Activated CD8-positive, alpha-beta memory T cell treated with anti-CD3 and anti-CD28 coated beads, Interleukin-2, amount 50 U/mL, for 1 hour (primary cell): ENCODE results near the gene POLH.
A peak's percentile ranks its signal among the peaks of the same experiment; 100 is the strongest.
"Not testable (repeated sequence)": the region's sequence is repeated elsewhere in the genome, so short reads cannot be mapped to it uniquely, and the experiment has no call there.

ENCODE experiments used
- DNase-seq: peaks from one replicate; pipeline ENCODE4 v3.0.0-alpha.2; 2020; ENCODE audit errors: extremely low read depth

The POLH gene

GRCh38 chr6:43630980-43631619, 55.1 kb downstream of the POLH start:
- no peak for DNase-seq

GRCh38 chr6:43633002-43633401, 57.0 kb downstream of the POLH start:
- DNase-seq: not testable (repeated sequence)

DNA sequence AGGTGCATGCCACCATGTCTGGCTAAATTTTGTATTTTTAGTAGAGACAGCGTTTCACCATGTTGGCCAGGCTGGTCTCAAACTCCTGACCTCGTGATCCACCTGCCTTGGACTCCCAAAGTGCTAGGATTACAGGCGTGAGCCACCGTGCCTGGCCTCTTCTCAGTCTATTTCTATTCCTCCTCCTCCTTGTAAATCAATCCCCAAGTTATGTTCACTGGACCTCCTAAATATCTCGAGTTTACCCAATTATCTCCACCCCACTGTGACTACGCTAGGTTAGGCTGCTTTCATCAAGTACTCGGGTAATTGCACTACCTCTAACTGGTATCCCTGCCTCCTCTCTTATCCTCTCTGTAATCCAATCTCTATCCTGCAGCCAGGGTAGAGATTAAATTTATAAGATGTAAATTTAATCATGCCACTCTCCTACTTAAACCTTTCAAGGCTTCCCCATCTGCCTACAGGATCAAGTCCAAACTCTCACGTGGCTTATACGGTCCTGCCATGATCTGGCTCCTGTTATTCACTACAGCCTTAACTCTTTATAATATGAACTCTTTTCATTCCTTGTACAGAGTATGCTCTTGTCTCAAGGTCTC, 58.8 kb downstream of the POLH start:
- DNase-seq: no peak

- DNase-seq: peak; percentile 46
Observed at GRCh38 chr6:43635387-43636307, 59.7 kb downstream of the POLH start, which contains the start of gene MAD2L1BP. TSS of gene MAD2L1BP (plus strand) at chr6:43635840. CDS start at chr6:43635876, 36 bp downstream.

DNA sequence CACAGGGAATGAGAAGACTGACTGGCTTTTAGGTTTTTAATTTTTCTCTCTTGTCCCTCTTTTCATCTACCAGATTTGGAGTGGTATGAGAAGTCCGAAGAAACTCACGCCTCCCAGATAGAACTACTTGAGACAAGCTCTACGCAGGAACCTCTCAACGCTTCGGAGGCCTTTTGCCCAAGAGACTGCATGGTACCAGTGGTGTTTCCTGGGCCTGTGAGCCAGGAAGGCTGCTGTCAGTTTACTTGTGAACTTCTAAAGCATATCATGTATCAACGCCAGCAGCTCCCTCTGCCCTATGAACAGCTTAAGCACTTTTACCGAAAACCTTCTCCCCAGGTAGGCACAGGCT, 60.3 kb downstream of the POLH start:
- DNase-seq: no peak

- no peak for DNase-seq
Observed at GRCh38 chr6:43639984-43640800, 64.2 kb downstream of the POLH start.

DNA sequence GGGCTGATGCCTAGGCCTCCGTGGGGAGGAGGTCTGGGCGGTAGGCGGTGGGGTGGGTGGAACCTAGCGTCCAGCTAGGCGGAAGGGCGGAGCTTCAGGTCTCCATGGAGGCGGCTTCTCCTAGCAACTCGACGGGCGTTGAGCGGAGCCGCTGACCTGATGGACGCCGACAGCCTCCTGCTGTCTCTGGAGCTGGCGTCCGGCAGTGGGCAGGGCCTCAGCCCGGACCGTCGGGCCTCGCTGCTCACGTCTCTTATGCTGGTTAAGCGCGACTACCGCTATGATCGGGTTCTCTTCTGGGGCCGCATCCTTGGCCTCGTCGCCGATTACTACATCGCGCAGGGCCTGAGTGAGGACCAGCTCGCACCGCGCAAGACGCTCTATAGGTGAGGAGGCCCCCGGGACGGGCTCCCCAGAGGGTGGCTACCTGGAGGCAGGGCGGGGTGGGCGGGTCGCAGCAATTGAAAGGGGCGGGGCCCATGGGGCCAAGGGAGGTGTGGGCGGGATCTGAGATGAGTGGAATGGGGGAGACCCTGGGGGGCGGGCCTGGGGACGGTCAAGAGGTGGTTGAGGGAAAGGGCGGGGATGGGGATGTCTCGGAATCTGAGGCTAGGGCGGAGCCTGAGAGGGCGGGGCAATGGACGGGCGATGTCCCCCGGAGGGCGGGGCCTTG, 69.1 kb downstream of the POLH start, which contains the start of gene RSPH9:
Gene RSPH9 (plus strand): TSS at position 97 of the 673 bp plus-strand sequence. CDS start 63 bp downstream, at position 160.
- DNase-seq: no peak

DNA sequence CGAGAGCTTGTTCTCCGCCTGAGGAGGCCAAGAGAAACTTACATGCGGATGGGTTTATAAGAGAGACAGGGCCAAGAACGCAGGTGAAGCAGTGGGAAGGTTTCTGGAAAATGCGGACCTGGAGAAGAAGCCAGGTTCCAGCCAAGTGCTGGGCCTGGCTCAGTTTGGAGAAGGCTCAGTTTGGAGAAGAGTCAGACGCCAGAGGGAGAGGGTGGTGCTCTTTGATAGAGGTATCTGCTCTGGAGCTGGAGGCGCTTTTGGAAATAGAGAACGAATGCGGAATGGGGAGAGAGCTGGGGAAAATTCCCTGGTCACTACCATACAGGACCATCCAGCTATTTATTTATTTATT, 69.6 kb downstream of the POLH start:
- no peak for DNase-seq

DNA sequence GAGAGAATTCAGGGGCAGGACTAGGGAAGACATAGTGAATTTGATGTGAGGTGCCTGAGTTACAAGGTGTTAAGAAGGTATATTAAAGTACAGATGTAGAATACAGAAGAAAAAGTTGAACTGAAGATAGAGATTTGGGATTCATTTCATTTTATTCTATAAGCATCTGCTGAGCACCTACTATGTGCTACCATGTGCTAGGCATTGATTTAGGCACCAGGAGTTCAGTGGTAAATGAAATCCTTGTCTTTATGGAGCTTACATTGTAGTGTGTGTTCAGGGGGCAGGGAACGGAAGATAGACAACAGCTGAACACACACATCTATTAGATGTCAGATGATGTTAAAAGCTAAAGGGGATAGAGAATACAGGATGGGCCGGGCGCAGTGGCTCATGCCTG, 71.6 kb downstream of the POLH start:
- no peak for DNase-seq

GRCh38 chr6:43648248-43648647, 72.3 kb downstream of the POLH start:
- DNase-seq: no peak

GRCh38 chr6:43652822-43653221, 76.8 kb downstream of the POLH start:
- not testable (repeated sequence) for DNase-seq

DNA sequence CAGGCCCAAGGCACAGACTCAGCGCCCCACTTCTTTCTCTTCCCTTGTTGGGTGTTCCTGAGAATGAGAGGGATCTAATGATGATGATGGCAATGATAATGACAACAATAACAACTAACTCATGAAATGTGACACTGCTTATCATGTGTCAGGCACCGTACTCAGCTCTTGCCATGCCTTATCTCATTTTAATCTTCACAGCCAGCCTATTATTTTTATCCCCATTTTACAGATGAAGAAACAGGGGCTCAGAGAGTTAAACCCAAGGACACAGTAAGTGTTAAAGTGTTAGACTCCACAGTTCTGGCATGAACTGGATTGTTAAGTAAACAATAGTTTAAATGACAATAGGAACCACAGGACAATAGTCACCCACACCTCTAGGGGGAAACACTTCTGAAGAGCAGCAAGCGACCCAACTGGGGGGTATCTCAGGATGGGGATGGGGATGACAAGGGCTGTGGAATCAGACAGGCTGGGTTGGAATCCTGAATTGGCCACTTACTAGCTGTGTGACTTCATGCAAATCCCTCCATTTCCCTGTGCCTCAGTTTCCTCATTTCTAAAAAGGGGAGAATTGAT, 81.3 kb downstream of the POLH start:
- DNase-seq: no peak

DNA sequence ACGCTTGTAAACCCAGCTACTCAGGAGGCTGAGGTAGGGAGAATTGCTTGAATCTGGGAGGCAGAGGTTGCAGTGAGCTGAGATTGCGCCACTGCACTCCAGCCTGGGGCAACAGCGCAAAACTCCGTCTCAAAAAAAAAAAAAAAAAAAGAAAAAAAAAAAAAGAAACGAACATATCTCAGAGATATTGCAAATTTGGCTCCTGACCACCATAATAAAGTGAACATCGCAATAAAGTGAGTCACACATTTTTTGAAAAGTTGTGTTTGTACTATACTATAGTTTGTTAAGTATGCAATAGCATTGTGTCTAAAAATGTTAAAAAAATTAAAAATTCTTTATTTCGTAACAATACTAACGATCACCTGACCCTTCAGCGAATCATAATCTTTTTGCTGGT, 82.2 kb downstream of the POLH start:
- no peak for DNase-seq

DNA sequence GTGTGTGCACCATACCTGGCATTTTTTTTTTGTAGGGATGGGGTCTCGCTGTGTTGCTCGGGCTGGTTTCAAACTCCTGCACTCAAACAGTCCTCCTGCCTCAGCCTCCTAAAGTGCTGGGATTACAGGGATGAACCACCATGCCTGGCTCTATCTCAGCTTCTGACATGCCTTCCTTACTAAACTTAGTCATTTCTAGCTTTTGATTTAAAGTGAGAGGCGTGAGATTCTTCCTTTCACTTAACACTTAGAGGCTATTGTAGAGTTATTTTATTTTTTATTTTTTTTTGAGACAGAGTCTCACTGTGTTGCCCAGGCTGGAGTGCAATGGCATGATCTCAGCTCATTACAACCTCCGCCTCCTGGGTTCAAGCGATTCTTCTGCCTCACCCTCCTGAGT, 87.0 kb downstream of the POLH start:
- not testable (repeated sequence) for DNase-seq
